ENCODE results near the gene IL20. TPM values are rescaled to one million over a fixed set of nuclear protein-coding genes. Genes with fewer than 3 reads are reported as not detected.
A peak's percentile ranks its signal among the peaks of the same experiment; 100 is the strongest.

Gene IL20
- total RNA-seq, 6 experiments from 2014 or later, result not detected

- Mint-ChIP-seq H3K4me1 (ENCODE audit: low read depth) (peaks cover 1% of the 10 kb centered on the region), H3K27me3 (ENCODE audit: insufficient read depth) (peaks cover 13% of the 10 kb centered on the region), H3K27ac (no peak overlapping the region), H3K4me3 (no peak overlapping the region), H3K36me3 (ENCODE audit: low read depth) (peaks cover 7% of the 10 kb centered on the region; the same call in 1 of the 2 replicates), H3K9me3 (peaks cover 13% of the 10 kb centered on the region)
- TF ChIP-seq, protein P1, sequence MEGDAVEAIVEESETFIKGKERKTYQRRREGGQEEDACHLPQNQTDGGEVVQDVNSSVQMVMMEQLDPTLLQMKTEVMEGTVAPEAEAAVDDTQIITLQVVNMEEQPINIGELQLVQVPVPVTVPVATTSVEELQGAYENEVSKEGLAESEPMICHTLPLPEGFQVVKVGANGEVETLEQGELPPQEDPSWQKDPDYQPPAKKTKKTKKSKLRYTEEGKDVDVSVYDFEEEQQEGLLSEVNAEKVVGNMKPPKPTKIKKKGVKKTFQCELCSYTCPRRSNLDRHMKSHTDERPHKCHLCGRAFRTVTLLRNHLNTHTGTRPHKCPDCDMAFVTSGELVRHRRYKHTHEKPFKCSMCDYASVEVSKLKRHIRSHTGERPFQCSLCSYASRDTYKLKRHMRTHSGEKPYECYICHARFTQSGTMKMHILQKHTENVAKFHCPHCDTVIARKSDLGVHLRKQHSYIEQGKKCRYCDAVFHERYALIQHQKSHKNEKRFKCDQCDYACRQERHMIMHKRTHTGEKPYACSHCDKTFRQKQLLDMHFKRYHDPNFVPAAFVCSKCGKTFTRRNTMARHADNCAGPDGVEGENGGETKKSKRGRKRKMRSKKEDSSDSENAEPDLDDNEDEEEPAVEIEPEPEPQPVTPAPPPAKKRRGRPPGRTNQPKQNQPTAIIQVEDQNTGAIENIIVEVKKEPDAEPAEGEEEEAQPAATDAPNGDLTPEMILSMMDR (IDR thresholded peaks at IDR 0.05), result peak; percentile 70
- DNase-seq, result no peak
Measured at GRCh38 chr1:206856674-206857464, 8.6 kb upstream of the IL20 start.

DNA sequence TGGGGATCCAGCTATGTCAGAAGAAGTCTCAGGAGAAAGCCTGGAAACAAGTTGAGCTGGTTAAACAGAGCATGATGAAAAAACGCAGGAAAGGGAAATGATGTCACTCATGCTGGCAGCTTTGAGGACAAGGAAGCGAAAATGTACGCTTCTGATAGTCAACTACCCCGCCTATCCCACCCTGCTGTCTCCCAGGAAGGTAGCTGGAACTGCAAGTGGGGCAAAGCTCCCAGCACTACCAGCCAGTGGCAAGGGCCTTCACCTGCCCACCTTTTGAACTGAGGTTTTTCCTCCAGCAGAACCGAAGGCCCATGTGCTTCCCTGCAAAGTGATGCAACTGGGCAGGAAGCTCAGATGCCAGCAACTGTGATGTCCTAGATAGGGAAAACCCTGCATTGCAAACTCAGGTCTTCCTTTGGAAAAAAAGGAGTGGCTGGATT, 6.3 kb upstream of the IL20 start:
- H3K36me3 Mint-ChIP-seq (ENCODE audit: low read depth), result no peaks in the 10 kb centered on the region

DNA sequence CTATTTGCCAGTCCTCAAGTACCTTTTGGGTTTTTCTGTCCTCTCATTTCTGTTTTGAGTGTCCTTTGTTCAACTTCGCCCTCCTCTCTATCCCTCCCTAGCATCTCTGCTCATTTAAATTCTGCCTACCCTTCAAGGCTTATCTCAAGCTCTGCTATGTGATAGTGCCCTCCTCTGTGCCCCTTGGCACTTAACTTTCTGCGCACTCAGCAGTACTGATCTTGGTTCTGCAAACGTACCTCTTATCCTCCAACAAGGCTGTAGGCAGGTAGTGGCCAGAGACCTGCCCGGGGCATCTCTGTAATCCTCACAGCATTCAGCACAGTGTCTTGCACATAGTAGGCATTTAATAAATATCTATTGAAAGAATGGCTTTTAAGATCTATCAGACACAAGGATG, 5.3 kb upstream of the IL20 start:
- H3K27me3 Mint-ChIP-seq (ENCODE audit: insufficient read depth), result peaks cover 18% of the 10 kb centered on the region
- no peak overlapping the region for H3K27ac Mint-ChIP-seq
- H3K4me1 Mint-ChIP-seq (ENCODE audit: low read depth), result peaks cover 5% of the 10 kb centered on the region
- H3K36me3 Mint-ChIP-seq (ENCODE audit: low read depth), result no peaks in the 10 kb centered on the region
- no peak for DNase-seq
- no peak overlapping the region for H3K4me3 Mint-ChIP-seq
- TF ChIP-seq, protein P1 (IDR thresholded peaks at IDR 0.05), result no peak
- H3K9me3 Mint-ChIP-seq, result no peaks in the 10 kb centered on the region

More for the DNA sequence above, 6.3 kb upstream of the IL20 start:
- H3K4me3 Mint-ChIP-seq, result no peak overlapping the region
- H3K4me1 Mint-ChIP-seq (ENCODE audit: low read depth), result no peaks in the 10 kb centered on the region
- no peaks in the 10 kb centered on the region for H3K9me3 Mint-ChIP-seq
- H3K27me3 Mint-ChIP-seq (ENCODE audit: insufficient read depth), result peaks cover 19% of the 10 kb centered on the region
- no peak overlapping the region for H3K27ac Mint-ChIP-seq
- TF ChIP-seq, protein P1 (IDR thresholded peaks at IDR 0.05), result no peak
- no peak for DNase-seq

DNA sequence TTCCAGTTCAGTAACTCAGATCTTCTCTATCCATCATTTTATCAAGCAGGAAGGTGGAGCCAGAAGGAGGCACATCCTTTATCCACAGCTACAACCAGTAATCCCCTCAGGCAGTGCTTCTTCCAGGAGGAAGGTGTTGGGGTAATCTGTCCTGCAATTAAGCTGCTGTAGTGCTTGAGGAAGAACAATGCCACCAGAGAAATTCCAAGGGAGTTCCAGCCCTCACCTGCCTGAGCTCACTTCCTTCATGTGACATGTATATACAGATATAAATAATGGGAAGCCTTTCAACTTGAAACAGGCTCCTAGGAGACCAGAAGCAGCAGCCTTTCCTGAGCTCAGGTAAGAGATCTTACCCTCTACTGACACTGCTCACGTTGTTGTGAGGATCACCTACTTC, 2.2 kb upstream of the IL20 start:
- H3K4me3 Mint-ChIP-seq, result no peak overlapping the region
- no peaks in the 10 kb centered on the region for H3K9me3 Mint-ChIP-seq
- H3K27me3 Mint-ChIP-seq (ENCODE audit: insufficient read depth), result peaks cover 17% of the 10 kb centered on the region
- peaks cover 28% of the 10 kb centered on the region for H3K4me1 Mint-ChIP-seq (ENCODE audit: low read depth)
- DNase-seq, result no peak
- TF ChIP-seq, protein P1 (IDR thresholded peaks at IDR 0.05), result no peak
- no peak overlapping the region for H3K27ac Mint-ChIP-seq
- no peaks in the 10 kb centered on the region for H3K36me3 Mint-ChIP-seq (ENCODE audit: low read depth)

GRCh38 chr1:206866062-206866461, 639 bp downstream of the IL20 start:
- no peak for DNase-seq
- Mint-ChIP-seq H3K27ac (no peak overlapping the region), H3K4me1 (ENCODE audit: low read depth) (peaks cover 39% of the 10 kb centered on the region), H3K9me3 (no peaks in the 10 kb centered on the region), H3K4me3 (no peak overlapping the region), H3K27me3 (ENCODE audit: insufficient read depth) (peaks cover 13% of the 10 kb centered on the region), H3K36me3 (ENCODE audit: low read depth) (no peaks in the 10 kb centered on the region)
- TF ChIP-seq, protein P1 (IDR thresholded peaks at IDR 0.05), result no peak
